HG02588 (cell line): ENCODE data around the gene ROBO1.

Experiments
- ATAC-seq: cut with Tn5 transposase; IDR thresholded peaks from one replicate; pipeline ENCODE4 v1.9.1; 2021; ENCODE audit warnings: mild to moderate bottlenecking, moderate library complexity; ENCODE audit not compliant: unreplicated experiment

ROBO1 gene

GRCh38 chr3:79253271-79253670 lies 514.5 kb downstream of the ROBO1 start:
- ATAC-seq = no peak

GRCh38 chr3:79250746-79251145 lies 517.1 kb downstream of the ROBO1 start:
- no peak for ATAC-seq

GRCh38 chr3:79249701-79250100 lies 518.1 kb downstream of the ROBO1 start:
- ATAC-seq = no peak

- ATAC-seq = no peak
These were observed 520.1 kb downstream of the ROBO1 start for GRCh38 chr3:79247725-79248043.

GRCh38 chr3:79246875-79247724 lies 520.7 kb downstream of the ROBO1 start:
- no peak for ATAC-seq

- no peak for ATAC-seq
These were observed 522.3 kb downstream of the ROBO1 start for GRCh38 chr3:79245284-79246138.

- no peak for ATAC-seq
These were observed 531.3 kb downstream of the ROBO1 start for GRCh38 chr3:79236496-79236895.

GRCh38 chr3:79233431-79234060 lies 534.3 kb downstream of the ROBO1 start:
- ATAC-seq = no peak

- no peak for ATAC-seq
These were observed 537.5 kb downstream of the ROBO1 start for GRCh38 chr3:79230266-79230665.

GRCh38 chr3:79217096-79217495 lies 550.7 kb downstream of the ROBO1 start:
- no peak for ATAC-seq

- ATAC-seq = no peak
These were observed 552.5 kb downstream of the ROBO1 start for GRCh38 chr3:79215286-79215685.

- no peak for ATAC-seq
These were observed 556.0 kb downstream of the ROBO1 start for GRCh38 chr3:79211586-79212359.

- ATAC-seq = no peak
These were observed 563.4 kb downstream of the ROBO1 start for GRCh38 chr3:79204351-79204750.

- ATAC-seq = no peak
These were observed 564.7 kb downstream of the ROBO1 start for GRCh38 chr3:79203144-79203519.

- ATAC-seq = no peak
These were observed 565.2 kb downstream of the ROBO1 start for GRCh38 chr3:79202471-79203143.

GRCh38 chr3:79200456-79200855 lies 567.3 kb downstream of the ROBO1 start:
- no peak for ATAC-seq

- no peak for ATAC-seq
These were observed 567.8 kb downstream of the ROBO1 start for GRCh38 chr3:79199966-79200365.

- no peak for ATAC-seq
These were observed 580.4 kb downstream of the ROBO1 start for GRCh38 chr3:79187426-79187825.

- no peak for ATAC-seq
These were observed 583.5 kb downstream of the ROBO1 start for GRCh38 chr3:79184251-79184650.

- ATAC-seq = no peak
These were observed 584.3 kb downstream of the ROBO1 start for GRCh38 chr3:79183496-79183895.
